AG04449 (cell line): ENCODE results near the gene WDR27.

Source experiments
- CTCF ChIA-PET: fragments of 350-600 bp; formaldehyde crosslinking; extraction: SDS; loops from one replicate; lab custom pipeline; 2021; ENCODE audit warnings: antibody characterized with exemption; lab: Yijun Ruan, JAX
- POLR2A ChIA-PET: fragments of 400-600, 350-600 bp; formaldehyde crosslinking; extraction: SDS; loops from one replicate; lab custom pipeline; 2020; ENCODE audit warnings: antibody characterized with exemption, inconsistent platforms; lab: Yijun Ruan, JAX
- DNase-seq: peaks from one replicate; pipeline ENCODE4 v3.0.0-alpha.2; 2010; ENCODE audit warnings: low read depth, low spot score
- H3K4me3 ChIP-seq: 2 replicates; pipeline ENCODE4 v1.5.1; 2011; ENCODE audit warnings: low read depth, mild to moderate bottlenecking, control low read depth, low read length
- TF ChIP-seq, protein P1 (sequence below): IDR thresholded peaks from one replicate; pipeline ENCODE4 v1.5.1; 2011; ENCODE audit warnings: mild to moderate bottlenecking, moderate library complexity, low read length, control low read depth, inconsistent platforms; ENCODE audit not compliant: insufficient read depth; ENCODE audit errors: missing control alignments

The WDR27 gene

GRCh38 chr6:169557887-169558286 is 143.9 kb downstream of the WDR27 start:
- CTCF ChIA-PET, result interaction anchor here (0.7 kb wide), 1 partner anchor 605 kb away, joined by 3 read pairs; no protein-coding TSS in a partner anchor
- TF ChIP-seq, protein P1, sequence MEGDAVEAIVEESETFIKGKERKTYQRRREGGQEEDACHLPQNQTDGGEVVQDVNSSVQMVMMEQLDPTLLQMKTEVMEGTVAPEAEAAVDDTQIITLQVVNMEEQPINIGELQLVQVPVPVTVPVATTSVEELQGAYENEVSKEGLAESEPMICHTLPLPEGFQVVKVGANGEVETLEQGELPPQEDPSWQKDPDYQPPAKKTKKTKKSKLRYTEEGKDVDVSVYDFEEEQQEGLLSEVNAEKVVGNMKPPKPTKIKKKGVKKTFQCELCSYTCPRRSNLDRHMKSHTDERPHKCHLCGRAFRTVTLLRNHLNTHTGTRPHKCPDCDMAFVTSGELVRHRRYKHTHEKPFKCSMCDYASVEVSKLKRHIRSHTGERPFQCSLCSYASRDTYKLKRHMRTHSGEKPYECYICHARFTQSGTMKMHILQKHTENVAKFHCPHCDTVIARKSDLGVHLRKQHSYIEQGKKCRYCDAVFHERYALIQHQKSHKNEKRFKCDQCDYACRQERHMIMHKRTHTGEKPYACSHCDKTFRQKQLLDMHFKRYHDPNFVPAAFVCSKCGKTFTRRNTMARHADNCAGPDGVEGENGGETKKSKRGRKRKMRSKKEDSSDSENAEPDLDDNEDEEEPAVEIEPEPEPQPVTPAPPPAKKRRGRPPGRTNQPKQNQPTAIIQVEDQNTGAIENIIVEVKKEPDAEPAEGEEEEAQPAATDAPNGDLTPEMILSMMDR, result no peak
- POLR2A ChIA-PET, result no interaction called here
- H3K4me3 ChIP-seq, result no peak overlapping the region
- no peak for DNase-seq

- DNase-seq, result no peak
- ChIA-PET POLR2A (no interaction called here), CTCF (interaction anchor here (0.7 kb wide), 1 partner anchor 604 kb away, joined by 3 read pairs; no protein-coding TSS in a partner anchor)
- TF ChIP-seq, protein P1, result no peak
- H3K4me3 ChIP-seq, result no peak overlapping the region
Observed at GRCh38 chr6:169556758-169557548, 144.9 kb downstream of the WDR27 start.

- no peak overlapping the region for H3K4me3 ChIP-seq
Observed at GRCh38 chr6:169555971-169556617, 145.7 kb downstream of the WDR27 start.

DNA sequence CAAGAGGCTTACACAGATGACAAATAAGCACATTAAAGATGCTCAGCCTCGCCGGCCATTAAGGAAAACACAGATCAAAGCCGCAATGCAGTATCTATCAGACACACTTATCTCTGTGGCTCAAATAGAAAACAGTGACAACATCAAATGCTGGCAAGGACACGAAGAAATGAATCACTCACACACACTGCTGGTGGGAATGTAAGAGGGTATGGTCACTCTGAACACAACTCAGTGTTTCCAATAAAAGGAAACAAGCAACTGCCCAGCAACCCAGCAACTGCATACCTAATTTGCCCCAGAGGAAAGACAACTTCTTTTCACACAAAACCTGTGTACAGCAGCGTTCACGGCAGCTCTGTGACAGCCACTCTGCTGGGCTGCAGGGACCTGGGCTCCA is 155.8 kb downstream of the WDR27 start:
- no peak for DNase-seq
- ChIA-PET CTCF (interaction anchor here (1.7 kb wide), 1 partner anchor 234 kb away, joined by 4 read pairs; no protein-coding TSS in a partner anchor), POLR2A (interaction anchor here (0.5 kb wide), 1 partner anchor 589 kb away, joined by 3 read pairs; no protein-coding TSS in a partner anchor)
- TF ChIP-seq, protein P1, result no peak
- H3K4me3 ChIP-seq, result no peak overlapping the region

More at GRCh38 chr6:169555971-169556617, 145.7 kb downstream of the WDR27 start:
- DNase-seq, result no peak
- TF ChIP-seq, protein P1, result no peak
- CTCF ChIA-PET, result no interaction called here
- POLR2A ChIA-PET, result no interaction called here

DNA sequence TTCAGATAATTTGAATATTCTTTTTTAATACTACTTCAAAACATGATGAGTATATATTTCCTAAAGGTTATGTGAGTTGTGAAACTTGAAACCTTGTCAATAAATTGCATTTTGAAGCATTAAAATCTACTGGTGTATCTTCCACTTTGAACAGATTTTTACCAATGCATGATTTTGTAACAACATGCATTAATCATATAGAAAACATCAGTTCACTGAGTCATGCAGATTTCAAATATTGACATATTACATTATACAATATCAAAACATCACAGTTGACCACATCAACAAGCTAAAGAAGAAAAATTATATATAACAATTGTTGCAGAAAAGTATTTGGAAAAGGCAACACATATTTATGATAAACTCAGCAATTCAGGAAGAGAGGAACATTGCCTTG is 158.1 kb downstream of the WDR27 start:
- TF ChIP-seq, protein P1, result no peak
- ChIA-PET POLR2A (no interaction called here), CTCF (no interaction called here)
- no peak for DNase-seq
- no peak overlapping the region for H3K4me3 ChIP-seq

DNA sequence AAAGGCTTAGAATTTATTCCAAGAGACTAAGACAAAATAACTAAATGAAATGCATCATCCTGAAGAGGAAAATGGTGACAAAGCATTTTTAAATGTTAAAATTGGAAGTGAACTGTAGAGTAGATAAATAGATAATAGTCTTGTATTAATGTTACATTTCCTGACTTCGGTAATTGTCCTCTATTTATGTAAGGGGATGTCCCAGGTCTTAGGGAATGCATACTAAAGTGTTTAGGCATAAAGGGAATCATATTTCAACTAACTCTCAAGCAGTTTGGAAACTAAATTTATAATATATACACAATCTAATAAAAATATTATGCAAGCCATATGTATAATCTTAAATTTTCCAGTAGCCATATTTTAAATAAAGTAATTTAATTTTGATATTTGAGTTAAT is 159.3 kb downstream of the WDR27 start:
- DNase-seq, result no peak
- H3K4me3 ChIP-seq, result no peak overlapping the region
- POLR2A ChIA-PET, result no interaction called here
- TF ChIP-seq, protein P1, result no peak
- CTCF ChIA-PET, result no interaction called here
